NCI-H187 treated with DMSO at 0.1 percent for 48 hours (cell line): ENCODE measurements around the gene GRB10.

Source experiments
- DNase-seq: peaks from one replicate; lab custom pipeline; 2025; lab: John Stamatoyannopoulos, UW

Gene GRB10

GRCh38 chr7:50667789-50668226 lies 114.9 kb downstream of the GRB10 start:
- no peak for DNase-seq

- no peak for DNase-seq
Measured at GRCh38 chr7:50667338-50667737, 115.4 kb downstream of the GRB10 start.

- DNase-seq, result no peak
Measured at GRCh38 chr7:50666124-50666496, 116.6 kb downstream of the GRB10 start.

GRCh38 chr7:50665403-50666123 lies 117.1 kb downstream of the GRB10 start:
- no peak for DNase-seq

- DNase-seq, result no peak
Measured at GRCh38 chr7:50664937-50665336, 117.8 kb downstream of the GRB10 start.

- no peak for DNase-seq
Measured at GRCh38 chr7:50664461-50664922, 118.2 kb downstream of the GRB10 start.

- no peak for DNase-seq
Measured at GRCh38 chr7:50663396-50664102, 119.1 kb downstream of the GRB10 start.

- no peak for DNase-seq
Measured at GRCh38 chr7:50662996-50663395, 119.7 kb downstream of the GRB10 start.

GRCh38 chr7:50662041-50662694 lies 120.5 kb downstream of the GRB10 start:
- no peak for DNase-seq

GRCh38 chr7:50661345-50662040 lies 121.2 kb downstream of the GRB10 start:
- no peak for DNase-seq

GRCh38 chr7:50660830-50661175 lies 121.9 kb downstream of the GRB10 start:
- no peak for DNase-seq

GRCh38 chr7:50660040-50660829 lies 122.5 kb downstream of the GRB10 start:
- no peak for DNase-seq

- DNase-seq, result no peak
Measured at GRCh38 chr7:50659329-50659965, 123.2 kb downstream of the GRB10 start.

- DNase-seq, result no peak
Measured at GRCh38 chr7:50658696-50659095, 124.0 kb downstream of the GRB10 start.

GRCh38 chr7:50657912-50658311 lies 124.8 kb downstream of the GRB10 start:
- DNase-seq, result no peak

- no peak for DNase-seq
Measured at GRCh38 chr7:50657341-50657873, 125.3 kb downstream of the GRB10 start.

- DNase-seq, result no peak
Measured at GRCh38 chr7:50656141-50656895, 126.4 kb downstream of the GRB10 start.

GRCh38 chr7:50655490-50655889 lies 127.2 kb downstream of the GRB10 start:
- no peak for DNase-seq

GRCh38 chr7:50655020-50655419 lies 127.7 kb downstream of the GRB10 start:
- DNase-seq, result no peak

- no peak for DNase-seq
Measured at GRCh38 chr7:50653981-50654425, 128.7 kb downstream of the GRB10 start.
